B cell (primary cell): ENCODE measurements around the gene RBBP7. TPM values are rescaled to one million over a fixed set of nuclear protein-coding genes. Genes with fewer than 3 reads are reported as not detected.

Experiments
- ATAC-seq: fragments of 200-7000 bp; cut with Tn5 transposase; one replicate; pipeline ENCODE4 v1.10.0; 2021; ENCODE audit warnings: low read depth, mild to moderate bottlenecking, moderate number of reproducible peaks, moderate library complexity
- CTCF ChIA-PET: fragments of 350-600 bp; sonication (Branson Sonifier 250); formaldehyde crosslinking; loops from one replicate; lab custom pipeline; 2021; ENCODE audit warnings: antibody characterized with exemption, inconsistent platforms; lab: Charles Lee
- POLR2A ChIA-PET: fragments of 350-600 bp; sonication (Branson Sonifier 250); formaldehyde crosslinking; loops from one replicate; lab custom pipeline; 2021; ENCODE audit warnings: antibody characterized with exemption; lab: Charles Lee
- DNase-seq: peaks from one replicate; pipeline ENCODE4 v3.0.0; 2013
- H2AFZ ChIP-seq: 2 replicates; pipeline ENCODE4 v1.6.1; 2012; ENCODE audit warnings: mild to moderate bottlenecking, low read depth, low read length; ENCODE audit not compliant: insufficient read depth, poor library complexity, severe bottlenecking
- H3K27ac ChIP-seq, 2 donors: 1 replicate in 1 of 2; 2 replicates in 1 of 2; pipeline ENCODE4 v1.5.1; 2012 to 2013; ENCODE audit warnings: low read length in 2 of 2, mild to moderate bottlenecking in 2 of 2, moderate library complexity in 1 of 2
- H3K27me3 ChIP-seq, 4 experiments: fragments of 200-600 bp in 1 of 4; sonication (generic) in 1 of 4; replicated peaks in 1 of 4; 1 replicate in 2 of 4; 2 replicates in 2 of 4; pipeline versions ENCODE4 v1.6.1 to v1.7.0; 2013 to 2016; ENCODE audit warnings: low read length in 3 of 4, mild to moderate bottlenecking in 2 of 4, mixed read lengths in 1 of 4, moderate library complexity in 1 of 4; ENCODE audit not compliant: insufficient read depth in 4 of 4, control insufficient read depth in 3 of 4; ENCODE audit errors: control extremely low read depth in 1 of 4
- H3K36me3 ChIP-seq, 2 experiments: replicated peaks in 1 of 2; 1 replicate in 1 of 2; 2 replicates in 1 of 2; pipeline versions ENCODE4 v1.6.1 to v1.7.1; 2013; ENCODE audit warnings: low read length in 1 of 2; ENCODE audit not compliant: insufficient read depth in 2 of 2, control insufficient read depth in 1 of 2; ENCODE audit errors: control extremely low read depth in 1 of 2, extremely low read depth in 1 of 2
- H3K4me1 ChIP-seq, 2 donors: fragments of 200-600 bp in 1 of 2; sonication (generic) in 1 of 2; 1 replicate in 1 of 2; 2 replicates in 1 of 2; pipeline versions ENCODE4 v1.5.1 to v1.6.1; 2013 to 2017; ENCODE audit warnings: low read length in 2 of 2; ENCODE audit not compliant: control insufficient read depth in 2 of 2, insufficient read depth in 2 of 2
- H3K4me2 ChIP-seq: replicated peaks from 2 replicates; pipeline ENCODE3; 2012; ENCODE audit warnings: mild to moderate bottlenecking, low read depth, low read length; ENCODE audit not compliant: poor library complexity, severe bottlenecking
- H3K4me3 ChIP-seq, 5 experiments: fragments of 200-600 bp in 1 of 5; sonication (generic) in 1 of 5; 1 replicate in 3 of 5; 2 replicates in 2 of 5; pipeline versions ENCODE4 v1.5.1 to v1.7.0; 2011 to 2016; ENCODE audit warnings: low read length in 4 of 5, mild to moderate bottlenecking in 4 of 5, low read depth in 2 of 5, control low read depth in 1 of 5, moderate library complexity in 1 of 5; ENCODE audit not compliant: insufficient read depth in 1 of 5; ENCODE audit errors: control extremely low read depth in 1 of 5, extremely low read depth in 1 of 5
- H3K79me2 ChIP-seq: fragments of 200-600 bp; sonication (generic); one replicate; pipeline ENCODE4 v1.6.0; 2016; ENCODE audit warnings: low read length; ENCODE audit not compliant: control insufficient read depth, insufficient read depth
- H3K9ac ChIP-seq: fragments of 200-600 bp; sonication (generic); 2 replicates; pipeline ENCODE4 v1.6.1; 2017; ENCODE audit warnings: mild to moderate bottlenecking, low read length, moderate library complexity
- H3K9me3 ChIP-seq, 3 donors: one replicate each; pipeline versions ENCODE4 v1.6.1 to v1.7.1; 2013; ENCODE audit warnings: low read length in 2 of 3; ENCODE audit not compliant: control insufficient read depth in 2 of 3, insufficient read depth in 1 of 3; ENCODE audit errors: control extremely low read depth in 1 of 3
- H4K20me1 ChIP-seq: 2 replicates; pipeline ENCODE4 v1.6.0; 2012; ENCODE audit warnings: mild to moderate bottlenecking, low read length; ENCODE audit not compliant: insufficient read depth, control insufficient read depth, poor library complexity, severe bottlenecking
- H3K27ac Mint-ChIP-seq: one replicate; pipeline ENCODE4 v1.8.0; 2021; ENCODE audit warnings: mixed read lengths
- H3K27me3 Mint-ChIP-seq: one replicate; pipeline ENCODE4 v1.8.0; 2021; ENCODE audit warnings: mixed read lengths
- H3K4me1 Mint-ChIP-seq: one replicate; pipeline ENCODE4 v1.8.0; 2021; ENCODE audit warnings: mixed read lengths
- H3K4me3 Mint-ChIP-seq: one replicate; pipeline ENCODE4 v1.8.0; 2021; ENCODE audit warnings: mixed read lengths
- H3K9me3 Mint-ChIP-seq: one replicate; pipeline ENCODE4 v1.8.0; 2022; ENCODE audit warnings: mixed read lengths; ENCODE audit not compliant: insufficient read depth
- EZH2 ChIP-seq: IDR thresholded peaks from 2 replicates; pipeline ENCODE4 v1.6.1; 2012; ENCODE audit warnings: borderline replicate concordance, low read depth, mild to moderate bottlenecking, moderate library complexity, low read length; ENCODE audit not compliant: insufficient read depth, poor library complexity, severe bottlenecking
- WGBS: methylation state at CpG from one replicate; pipeline ENCODE4 v1.1.5; 2013; ENCODE audit warnings: missing lambda C conversion rate; ENCODE audit not compliant: insufficient coverage; 5-methylcytosine and 5-hydroxymethylcytosine counted together
- intact Hi-C: fragments of 100-400 bp; cut with micrococcal nuclease; formaldehyde crosslinking; loops from one replicate; pipeline ENCODE4 v1.10.0; 2022
- polyA plus RNA-seq: library from polyadenylated mRNA; depleted of rRNA; stranded (reverse); fragments of >200 nt; gene quantifications from 2 replicates; pipeline ENCODE4 v1.2.3, GENCODE V29; 2012
- total RNA-seq, 2 donors: library from RNA; stranded (reverse); fragments of 120-200 nt in 1 of 2; gene quantifications; 1 replicate in 1 of 2; 2 replicates in 1 of 2; pipeline versions ENCODE4 v1.2.3 to v1.2.4, GENCODE V29; 2013 to 2022
- TF ChIP-seq, protein P1 (sequence below): fragments of 200-600 bp; IDR thresholded peaks from one replicate; pipeline ENCODE4 v1.8.0; 2022; ENCODE audit warnings: antibody characterized with exemption, mild to moderate bottlenecking

RBBP7 gene
- total and polyA plus RNA-seq, 2 donors (not counting 1 experiment from before 2014, with no cell fraction given) = 74.6 to 106 TPM

GRCh38 chrX:16804923-16805464 is 65.2 kb downstream of the RBBP7 start:
- Histone ChIP-seq H3K27me3 (no peaks in the 10 kb centered on the region), H4K20me1 (peaks cover 12% of the 10 kb centered on the region), H3K4me3 (no peak overlapping the region), H3K4me2 (no peak overlapping the region), H3K9ac (no peak overlapping the region), H3K27ac (no peak overlapping the region), H3K4me1 (peaks cover 4 to 6% of the 10 kb centered on the region in 2 donors), H3K79me2 (peaks cover 52% of the 10 kb centered on the region), H2AFZ (no peak overlapping the region), H3K9me3 (no peaks in the 10 kb centered on the region), H3K36me3 (no peaks in the 10 kb centered on the region)
- 80% methylated on average over 2 of the region's 8 CpGs for WGBS
- intact Hi-C loops = no loop called here
- TF ChIP-seq, protein P1, sequence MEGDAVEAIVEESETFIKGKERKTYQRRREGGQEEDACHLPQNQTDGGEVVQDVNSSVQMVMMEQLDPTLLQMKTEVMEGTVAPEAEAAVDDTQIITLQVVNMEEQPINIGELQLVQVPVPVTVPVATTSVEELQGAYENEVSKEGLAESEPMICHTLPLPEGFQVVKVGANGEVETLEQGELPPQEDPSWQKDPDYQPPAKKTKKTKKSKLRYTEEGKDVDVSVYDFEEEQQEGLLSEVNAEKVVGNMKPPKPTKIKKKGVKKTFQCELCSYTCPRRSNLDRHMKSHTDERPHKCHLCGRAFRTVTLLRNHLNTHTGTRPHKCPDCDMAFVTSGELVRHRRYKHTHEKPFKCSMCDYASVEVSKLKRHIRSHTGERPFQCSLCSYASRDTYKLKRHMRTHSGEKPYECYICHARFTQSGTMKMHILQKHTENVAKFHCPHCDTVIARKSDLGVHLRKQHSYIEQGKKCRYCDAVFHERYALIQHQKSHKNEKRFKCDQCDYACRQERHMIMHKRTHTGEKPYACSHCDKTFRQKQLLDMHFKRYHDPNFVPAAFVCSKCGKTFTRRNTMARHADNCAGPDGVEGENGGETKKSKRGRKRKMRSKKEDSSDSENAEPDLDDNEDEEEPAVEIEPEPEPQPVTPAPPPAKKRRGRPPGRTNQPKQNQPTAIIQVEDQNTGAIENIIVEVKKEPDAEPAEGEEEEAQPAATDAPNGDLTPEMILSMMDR = no peak
- TF ChIP-seq EZH2 = no peak
- ChIA-PET POLR2A (no interaction called here), CTCF (no interaction called here)
- Mint-ChIP-seq H3K4me1 (peaks cover 27% of the 10 kb centered on the region), H3K9me3 (no peaks in the 10 kb centered on the region), H3K27ac (no peak overlapping the region), H3K27me3 (no peaks in the 10 kb centered on the region), H3K4me3 (no peak overlapping the region)
- ATAC-seq = no peak
- DNase-seq = no peak

GRCh38 chrX:16797841-16798240 is 72.3 kb downstream of the RBBP7 start:
- Histone ChIP-seq H3K9ac (no peak overlapping the region), H4K20me1 (peaks cover 30% of the 10 kb centered on the region), H2AFZ (no peak overlapping the region), H3K4me1 (no peaks in the 10 kb centered on the region), H3K9me3 (no peaks in the 10 kb centered on the region), H3K4me3 (no peak overlapping the region), H3K36me3 (peaks cover 0 to 8% of the 10 kb centered on the region in 2 experiments), H3K27ac (no peak overlapping the region), H3K27me3 (no peaks in the 10 kb centered on the region), H3K4me2 (no peak overlapping the region), H3K79me2 (peaks cover 86% of the 10 kb centered on the region)
- CTCF ChIA-PET = no interaction called here
- no peak for TF ChIP-seq EZH2
- TF ChIP-seq, protein P1 = no peak
- POLR2A ChIA-PET = no interaction called here
- peaks cover 4% of the 10 kb centered on the region for H3K4me1 Mint-ChIP-seq
- DNase-seq (no peak), ATAC-seq (no peak)
- intact Hi-C loops = no loop called here
- no peaks in the 10 kb centered on the region for H3K9me3 Mint-ChIP-seq
- H3K27me3 Mint-ChIP-seq = no peaks in the 10 kb centered on the region
- H3K4me3 Mint-ChIP-seq = no peak overlapping the region
- no peak overlapping the region for H3K27ac Mint-ChIP-seq
- no CpG with 5 or more reads among the region's 4 CpGs for WGBS
